SIG-M5 (cell line): ENCODE results near the gene SALL1.

Experiments used
- DNase-seq: peaks from one replicate; lab custom pipeline; 2025; lab: John Stamatoyannopoulos, UW

SALL1 gene

DNA sequence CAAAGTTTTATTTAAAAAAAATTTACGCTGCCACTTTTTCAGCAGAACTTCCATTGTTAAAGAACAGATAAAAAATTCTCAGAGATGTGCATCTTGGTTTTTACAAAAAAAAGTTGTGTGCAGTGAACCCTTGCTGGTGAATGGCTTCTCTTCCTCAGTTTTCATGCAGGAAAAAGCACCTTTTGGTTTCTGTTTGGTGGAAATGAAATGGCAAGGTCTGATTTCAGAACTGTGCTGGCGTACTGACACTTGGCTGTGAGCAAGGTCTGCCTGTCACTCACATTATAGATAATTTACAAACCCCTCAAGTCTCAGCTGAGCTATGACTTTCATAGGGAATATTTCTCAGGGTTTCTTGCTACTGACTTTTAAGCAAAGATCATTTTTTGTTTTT is 5.7 kb upstream of the SALL1 start:
- no peak for DNase-seq

DNA sequence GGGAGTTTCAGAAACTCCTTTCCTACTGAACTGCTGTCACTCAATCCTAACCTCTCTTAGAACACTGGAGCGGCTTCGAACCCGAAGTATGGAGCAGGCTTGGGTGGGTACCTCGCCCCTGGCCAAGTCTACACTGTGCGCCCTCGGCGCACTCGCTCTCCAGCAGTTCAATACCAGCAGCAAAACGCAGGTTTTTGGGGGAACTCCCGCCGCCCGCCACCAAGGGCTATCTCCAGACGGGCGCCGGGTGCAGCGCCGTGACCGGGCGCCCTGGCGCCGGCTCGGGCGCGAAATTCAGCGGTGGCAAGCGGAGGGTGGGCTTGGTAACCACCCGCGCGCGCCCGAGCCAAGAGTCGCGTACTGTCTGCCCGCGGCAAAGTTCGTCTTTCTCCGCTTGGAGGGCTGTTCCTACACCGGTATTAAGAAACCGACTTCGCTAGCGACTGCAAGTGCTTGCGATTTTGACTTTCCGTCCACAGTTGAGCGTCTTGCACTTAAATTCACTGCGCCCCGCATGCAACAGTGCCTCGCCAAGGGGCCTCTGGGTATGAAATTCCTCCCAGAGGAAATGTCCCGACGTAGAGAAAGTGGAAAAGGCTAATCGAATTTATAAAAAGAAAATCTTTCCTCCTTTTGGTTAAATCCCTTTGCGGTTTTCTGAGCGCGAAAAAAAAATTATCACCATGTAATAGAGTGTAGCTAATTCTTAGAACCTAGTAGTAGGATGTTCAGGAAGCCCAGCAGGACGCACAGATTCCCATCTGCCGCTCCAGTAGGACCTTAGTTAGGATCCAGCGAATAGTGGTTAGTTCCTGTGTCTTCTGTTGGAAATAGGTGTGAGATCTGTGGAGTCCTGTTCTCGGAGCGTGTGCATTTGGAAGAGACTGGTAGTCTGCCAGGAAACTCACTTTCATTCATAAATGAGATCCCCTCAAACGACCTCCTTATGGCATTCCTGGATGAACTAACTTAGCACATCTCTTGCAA is 5.0 kb upstream of the SALL1 start:
- no peak for DNase-seq

DNA sequence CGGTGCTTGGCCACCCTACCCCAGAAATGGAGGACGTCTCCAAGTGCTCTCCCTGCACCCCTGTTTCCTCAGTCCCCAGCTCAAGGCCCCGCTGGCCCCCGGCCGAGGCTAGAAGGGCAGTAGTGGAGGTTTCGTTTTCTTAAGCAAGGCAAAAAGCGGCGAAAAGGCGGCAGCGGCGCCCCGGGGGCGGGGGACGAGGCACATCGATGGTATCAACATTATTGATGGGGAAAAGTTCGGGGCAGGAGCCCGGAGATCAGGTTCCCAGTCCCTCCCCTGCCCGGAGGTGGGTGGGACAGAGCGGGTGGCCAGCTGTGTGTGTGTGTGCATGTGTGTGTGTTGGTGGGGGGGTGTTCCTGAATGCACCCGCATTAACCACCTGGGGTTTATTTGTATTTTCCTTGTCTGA is 4.1 kb upstream of the SALL1 start:
- DNase-seq = no peak

DNA sequence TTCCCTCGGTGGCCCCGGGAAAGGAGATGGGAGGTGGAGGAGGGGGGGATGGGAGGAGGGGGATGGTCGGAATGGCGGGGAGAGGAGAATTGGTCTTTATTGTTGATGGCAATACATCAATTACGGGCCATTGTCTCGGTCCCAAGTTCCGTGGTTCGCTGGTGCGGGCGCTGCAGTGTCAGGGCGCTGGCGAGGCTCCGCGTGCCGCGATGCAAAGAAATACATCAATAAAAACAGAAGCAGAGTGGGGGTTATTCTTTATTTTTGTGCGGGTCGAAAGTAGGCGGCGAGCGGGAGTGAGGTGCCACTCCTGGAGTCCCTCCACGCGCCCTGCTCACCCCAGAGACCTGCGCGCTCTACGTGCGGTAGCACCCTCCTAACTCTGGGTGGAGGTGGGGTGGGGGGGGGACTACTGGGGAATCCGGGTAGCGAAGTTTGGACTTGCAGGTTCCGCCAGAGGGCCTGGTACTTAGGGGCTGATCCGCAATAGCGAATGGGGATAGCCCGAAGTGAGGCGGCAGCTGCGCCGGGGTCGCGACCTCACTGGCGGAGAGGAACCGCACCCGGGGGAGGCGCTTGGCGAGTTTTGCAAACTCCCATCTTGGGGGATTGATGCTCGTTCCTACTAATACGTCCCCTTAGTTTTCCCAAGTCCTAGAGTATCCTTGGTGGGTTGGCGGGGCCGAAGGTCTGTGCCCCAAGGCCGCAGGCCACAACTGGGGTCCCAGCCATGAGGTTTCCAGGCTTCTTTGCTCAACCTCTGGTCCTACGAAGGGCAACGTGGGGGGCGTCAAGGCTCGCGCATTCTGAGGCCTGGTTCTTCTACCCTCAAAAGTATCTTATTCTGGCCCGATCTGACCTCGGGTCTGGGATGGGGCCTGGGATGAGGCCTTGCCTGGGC is 3.5 kb upstream of the SALL1 start:
- no peak for DNase-seq

GRCh38 chr16:51153577-51154031 is 2.5 kb upstream of the SALL1 start:
- no peak for DNase-seq

GRCh38 chr16:51152691-51153576 is 1.9 kb upstream of the SALL1 start:
- no peak for DNase-seq

DNA sequence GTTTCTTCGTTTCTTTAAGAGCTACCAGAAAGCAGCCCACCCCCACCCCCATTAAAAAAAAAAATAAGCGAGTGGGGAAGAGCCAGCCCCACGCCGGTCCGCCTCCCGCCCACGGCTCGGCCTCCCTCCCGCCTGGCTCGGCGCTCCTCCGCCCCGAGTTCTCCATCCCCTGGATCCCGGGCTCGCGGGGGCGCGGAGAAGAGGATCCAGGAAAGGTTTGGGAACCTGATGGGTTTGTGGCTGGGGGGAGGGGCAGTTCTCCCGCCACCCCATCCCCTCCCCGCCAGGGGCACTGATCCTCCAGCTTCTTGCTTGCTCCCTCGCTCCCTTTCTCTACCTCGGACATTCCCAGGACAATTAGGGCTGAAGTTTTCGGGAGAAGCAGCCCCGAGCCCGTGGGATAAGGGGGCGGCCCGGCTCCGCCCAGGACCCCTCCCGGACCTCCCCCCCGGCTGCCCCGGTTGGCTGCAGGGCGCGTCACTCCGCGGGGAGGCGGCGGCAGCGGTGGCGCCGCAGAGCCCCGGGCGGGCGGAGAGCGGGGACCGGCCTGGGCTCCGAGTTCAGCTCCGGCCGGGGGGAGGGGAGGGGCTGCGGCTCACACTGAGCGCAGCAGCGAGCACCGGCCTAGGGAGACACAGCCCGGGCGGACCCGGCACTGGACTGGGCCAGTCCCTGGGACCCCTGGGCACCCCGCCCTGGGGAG is 1.0 kb upstream of the SALL1 start:
- no peak for DNase-seq

- DNase-seq = no peak
Measured at GRCh38 chr16:51151435-51151960, 428 bp upstream of the SALL1 start.

- no peak for DNase-seq
Measured at GRCh38 chr16:51150165-51150887, 744 bp downstream of the SALL1 start.

DNA sequence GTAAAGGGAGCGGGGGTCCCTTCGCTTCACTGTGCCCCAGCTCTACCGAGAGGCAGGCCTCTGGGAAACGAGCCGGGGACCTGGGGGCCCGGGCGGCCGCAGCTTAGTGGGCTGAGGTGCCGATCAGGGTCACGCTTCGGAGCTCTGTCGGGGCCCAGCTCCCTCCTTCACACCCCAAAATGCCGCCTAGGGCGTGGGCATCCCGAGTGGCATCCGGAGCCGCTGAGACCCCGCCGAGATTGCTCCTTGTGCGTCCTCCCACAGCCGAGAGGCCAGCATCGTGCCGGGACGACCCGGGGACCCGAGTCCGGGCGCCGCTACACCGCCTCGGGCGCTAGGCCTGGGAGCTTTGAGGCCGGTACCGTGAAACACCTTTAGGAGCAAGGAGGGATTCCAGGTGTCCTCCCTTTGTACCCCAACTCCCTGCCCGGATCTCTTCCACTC is 1.3 kb downstream of the SALL1 start:
- no peak for DNase-seq

DNA sequence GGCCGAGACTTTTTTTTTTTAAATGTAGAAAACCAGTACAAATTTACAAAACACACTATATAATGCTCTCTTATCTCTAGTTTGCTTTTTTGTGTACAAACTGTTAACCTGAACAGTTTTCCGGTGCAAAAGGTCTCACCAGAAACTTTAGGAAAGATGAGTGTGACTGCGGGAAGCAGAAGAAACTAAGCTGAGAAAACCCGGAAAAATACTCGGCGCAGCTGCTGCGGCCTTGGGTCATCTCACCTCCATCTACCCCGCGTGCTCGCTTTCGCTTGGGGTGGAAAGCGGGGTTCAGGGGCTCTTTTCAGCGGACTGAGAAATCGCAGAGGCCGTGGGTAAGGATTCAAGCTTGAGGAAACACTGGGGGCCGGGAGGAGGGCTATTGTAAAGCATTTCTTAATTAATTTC is 1.8 kb downstream of the SALL1 start:
- DNase-seq = no peak

GRCh38 chr16:51148678-51149228 is 2.3 kb downstream of the SALL1 start:
- DNase-seq = no peak

DNA sequence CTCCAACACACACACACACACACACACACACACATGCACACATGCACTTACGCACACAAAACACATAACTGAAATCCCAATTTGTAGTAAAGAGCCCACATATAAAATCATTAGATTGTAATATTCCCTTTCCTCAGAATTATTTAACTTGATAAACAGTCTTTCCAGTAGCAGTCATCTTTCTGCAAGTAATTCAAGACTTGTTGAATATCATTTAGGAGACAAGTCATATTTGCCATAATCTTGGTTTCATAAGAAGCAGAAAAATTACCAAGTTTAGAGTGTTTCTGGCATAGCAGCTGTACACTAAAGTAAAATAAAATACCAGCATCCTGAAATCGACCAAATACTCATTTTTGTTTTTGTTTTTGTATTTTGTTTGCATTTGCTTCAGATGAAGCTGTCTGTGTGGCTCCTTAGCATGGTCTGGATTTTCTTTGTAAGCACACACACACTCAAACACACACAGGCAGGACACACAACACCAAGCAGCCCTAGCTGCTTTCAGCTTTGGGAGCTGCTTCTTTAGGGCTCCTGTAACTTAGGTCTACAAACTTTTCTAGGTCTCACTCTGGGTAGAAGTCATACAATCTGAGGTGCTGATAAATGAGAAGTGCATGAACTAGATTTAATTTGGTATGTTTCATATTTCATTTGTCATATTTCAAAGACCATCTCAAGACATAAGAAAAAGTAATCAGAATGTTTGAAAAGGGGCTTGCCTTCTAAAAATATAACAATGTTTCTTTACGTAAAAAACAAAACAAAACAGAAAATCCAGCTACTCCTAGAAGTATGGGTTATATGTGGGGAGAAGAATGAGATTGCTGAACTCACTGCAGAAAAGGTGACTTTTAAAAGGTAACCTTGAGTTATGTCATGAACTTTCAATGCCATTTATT is 3.0 kb downstream of the SALL1 start:
- no peak for DNase-seq

- DNase-seq = no peak
Measured at GRCh38 chr16:51146256-51146924, 4.7 kb downstream of the SALL1 start.

GRCh38 chr16:51144203-51144602 is 6.9 kb downstream of the SALL1 start:
- DNase-seq = no peak

DNA sequence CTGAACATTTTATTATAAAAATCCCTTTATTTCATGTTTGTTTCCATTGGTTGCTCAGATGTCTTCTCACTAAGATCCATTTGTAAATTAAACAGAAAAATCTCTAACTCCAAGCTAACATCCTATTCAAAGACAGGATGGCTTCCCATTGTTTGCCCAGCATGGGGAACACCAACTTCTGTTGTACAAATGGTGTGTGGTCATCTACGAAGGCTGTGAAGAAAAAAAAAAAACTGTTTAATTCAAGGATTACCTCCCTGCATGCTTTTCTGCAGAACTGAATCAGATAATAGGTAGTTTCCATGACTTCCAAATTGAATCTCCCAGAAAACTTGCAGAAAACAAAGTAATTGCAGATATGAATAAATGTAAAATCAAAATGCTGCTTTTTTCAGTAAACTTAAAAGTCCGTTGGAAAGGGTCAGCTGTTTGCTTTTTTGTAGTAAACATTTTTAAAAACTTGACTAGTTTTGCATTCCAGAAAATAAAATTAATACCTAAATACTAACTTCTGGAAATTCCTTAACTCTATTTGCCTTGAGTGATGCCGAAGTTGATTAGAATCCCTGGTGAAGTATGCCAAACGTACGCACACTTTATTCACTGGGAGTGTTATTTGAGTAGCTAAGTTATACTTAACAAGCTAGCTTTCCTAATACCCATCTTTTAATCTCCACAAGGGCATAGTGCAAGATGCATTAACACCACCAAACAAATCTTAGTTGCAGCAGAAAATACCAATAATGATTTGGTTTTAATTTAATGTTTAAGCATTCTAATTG is 7.7 kb downstream of the SALL1 start:
- no peak for DNase-seq

DNA sequence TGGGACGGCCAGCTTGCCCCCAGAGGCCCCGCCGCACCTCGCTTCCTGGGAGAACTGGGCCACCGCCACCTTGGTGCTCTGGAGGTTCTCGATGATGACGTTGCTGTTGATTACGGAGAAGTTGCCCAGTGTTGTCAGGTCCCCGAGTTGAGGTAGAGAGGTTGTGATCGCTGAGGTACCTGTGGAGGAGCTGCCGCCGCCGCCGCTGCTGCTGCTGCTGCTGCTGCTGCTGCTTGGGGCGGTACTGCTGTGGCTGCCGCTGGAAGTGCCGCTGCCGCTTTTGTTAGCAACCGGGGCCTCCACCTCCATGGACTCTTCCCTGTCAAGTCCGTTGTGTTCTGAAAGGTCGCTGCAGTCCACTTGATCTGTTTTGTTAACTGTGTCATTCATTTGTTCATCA is 9.5 kb downstream of the SALL1 start:
- no peak for DNase-seq
